Thyroid gland (tissue), 4 donors: ENCODE measurements around the gene FIBCD1.

ENCODE experiments used
- CTCF ChIP-seq, 6 experiments: fragments of 200-600 bp in 3 of 6; fragments of 450-650 bp in 3 of 6; sonication (generic) in 3 of 6; IDR thresholded peaks; one replicate each; pipeline ENCODE4 v1.5.1; 2016 to 2019; ENCODE audit warnings: antibody characterized with exemption in 6 of 6, mild to moderate bottlenecking in 2 of 6, inconsistent platforms in 1 of 6, moderate library complexity in 1 of 6
- POLR2A ChIP-seq, 2 donors: fragments of 450-650 bp; IDR thresholded peaks; one replicate each; pipeline ENCODE4 v1.6.1; 2017; ENCODE audit warnings: antibody characterized with exemption in 2 of 2, mild to moderate bottlenecking in 2 of 2, moderate library complexity in 1 of 2

GRCh38 chr9:130880599-130881220 is 58.3 kb downstream of the FIBCD1 start:
- TF ChIP-seq CTCF (IDR thresholded peaks at IDR 0.05) (no peak), POLR2A (IDR thresholded peaks at IDR 0.05) (no peak)
